ENCODE results near the gene SNX24. TPM values are rescaled to one million over a fixed set of nuclear protein-coding genes. Genes with fewer than 3 reads are reported as not detected.
A peak's percentile ranks its signal among the peaks of the same experiment; 100 is the strongest.

Gene SNX24
- total RNA-seq, 4 donors from 2014 or later: 10.7 to 29.9 (median 16.1) TPM

GRCh38 chr5:123035360-123035917 lies 190.0 kb downstream of the SNX24 start:
- in situ Hi-C loops (cut with MboI; ENCODE audit: low pct_ligation_motif_present in 1 of 4, low pct_unique_long_range_greater_than_20kb in 1 of 4, low sequenced_read_pairs in 3 of 4): no loop called here
- Histone ChIP-seq H3K27ac (peak overlapping the region; percentile 91 to 93 (median 92)), H3K27me3 (no peaks in the 10 kb centered on the region), H3K4me1 (peaks cover 0 to 16% (median 11%) of the 10 kb centered on the region in 4 donors), H3K36me3 (no peaks in the 10 kb centered on the region), H3K4me3 (peak overlapping the region; percentile 38 to 73 (median 68)), H3K9me3 (no peaks in the 10 kb centered on the region)
- DNase-seq: peak; percentile 63
- intact Hi-C loops (cut with DNase I; ENCODE audit: low total_unique reads): loop anchor here (5.0 to 10.0 kb wide), 2 partner anchors 57 to 329 kb away; no protein-coding TSS in a partner anchor
- TF ChIP-seq POLR2A (IDR thresholded peaks at IDR 0.05) (no peak), POLR2AphosphoS5 (IDR thresholded peaks at IDR 0.05) (peak in 1 of 3 donors; percentile 5)
- WGBS, 2 donors (ENCODE audit: low coverage in 1 of 2): 0 to 1% methylated on average over 1 to 27 of the region's 27 CpGs

GRCh38 chr5:123035918-123036390 lies 190.5 kb downstream of the SNX24 start:
- WGBS, 2 donors (ENCODE audit: low coverage in 1 of 2): 1% methylated on average over 36 of the region's 40 CpGs; no CpG with 5 or more reads in 1 of the 2 donors
- peak; percentile 58 for DNase-seq
- H3K9me3 ChIP-seq: no peaks in the 10 kb centered on the region
- H3K4me1 ChIP-seq: peaks cover 0 to 16% (median 11%) of the 10 kb centered on the region in 4 donors
- intact Hi-C loops (cut with DNase I; ENCODE audit: low total_unique reads): loop anchor here (5.0 to 10.0 kb wide), 2 partner anchors 56 to 329 kb away; no protein-coding TSS in a partner anchor
- H3K27ac ChIP-seq: peak overlapping the region; percentile 91 to 93 (median 92)
- no peaks in the 10 kb centered on the region for H3K27me3 ChIP-seq
- no peaks in the 10 kb centered on the region for H3K36me3 ChIP-seq
- no peak for TF ChIP-seq POLR2AphosphoS5 (IDR thresholded peaks at IDR 0.05)
- no peak for TF ChIP-seq POLR2A (IDR thresholded peaks at IDR 0.05)
- no peak for TF ChIP-seq CTCF (IDR thresholded peaks at IDR 0.05)
- no peak for TF ChIP-seq EP300 (IDR thresholded peaks at IDR 0.05; ENCODE audit: low read depth)
- in situ Hi-C loops (cut with MboI; ENCODE audit: low pct_ligation_motif_present in 1 of 4, low pct_unique_long_range_greater_than_20kb in 1 of 4, low sequenced_read_pairs in 3 of 4): no loop called here
- H3K4me3 ChIP-seq: peak overlapping the region; percentile 38 to 73 (median 68)

- intact Hi-C loops (cut with DNase I; ENCODE audit: low total_unique reads): loop anchor here (5.0 to 10.0 kb wide), 2 partner anchors 56 to 328 kb away; no protein-coding TSS in a partner anchor
- 3% methylated on average over 63 of the region's 84 CpGs; no CpG with 5 or more reads in 1 of the 2 donors for WGBS, 2 donors (ENCODE audit: low coverage in 1 of 2)
Observed at GRCh38 chr5:123036391-123037103, 191.1 kb downstream of the SNX24 start, which contains the start of gene PPIC. Gene PPIC, minus strand, starts transcription at chr5:123036725. Its CDS starts 100 bp downstream, at chr5:123036625.

GRCh38 chr5:123037104-123037418 lies 191.6 kb downstream of the SNX24 start:
- intact Hi-C loops (cut with DNase I; ENCODE audit: low total_unique reads): loop anchor here (5.0 to 10.0 kb wide), 2 partner anchors 55 to 328 kb away; no protein-coding TSS in a partner anchor
- DNase-seq: no peak
- Histone ChIP-seq H3K27ac (peak overlapping the region; percentile 91 to 93 (median 92)), H3K9me3 (no peaks in the 10 kb centered on the region), H3K4me3 (peak overlapping the region; percentile 38 to 73 (median 68)), H3K27me3 (no peaks in the 10 kb centered on the region), H3K4me1 (peaks cover 0 to 16% (median 11%) of the 10 kb centered on the region in 4 donors), H3K36me3 (no peaks in the 10 kb centered on the region)
- in situ Hi-C loops (cut with MboI; ENCODE audit: low pct_ligation_motif_present in 1 of 4, low pct_unique_long_range_greater_than_20kb in 1 of 4, low sequenced_read_pairs in 3 of 4): no loop called here
- no peak for TF ChIP-seq CTCF (IDR thresholded peaks at IDR 0.05)
- TF ChIP-seq EP300 (IDR thresholded peaks at IDR 0.05; ENCODE audit: low read depth): no peak
- no peak for TF ChIP-seq POLR2AphosphoS5 (IDR thresholded peaks at IDR 0.05)
- no peak for TF ChIP-seq POLR2A (IDR thresholded peaks at IDR 0.05)
- WGBS, 2 donors (ENCODE audit: low coverage in 1 of 2): 0 to 2% methylated on average over 2 to 11 of the region's 11 CpGs

More at GRCh38 chr5:123036391-123037103, 191.1 kb downstream of the SNX24 start, which contains the start of gene PPIC:
- Histone ChIP-seq H3K9me3 (no peaks in the 10 kb centered on the region), H3K27ac (peak within 1 kb of the TSS; percentile 91 to 93 (median 92)), H3K36me3 (no peaks in the 10 kb centered on the region), H3K27me3 (no peaks in the 10 kb centered on the region), H3K4me3 (peak within 1 kb of the TSS; percentile 38 to 73 (median 68)), H3K4me1 (peaks cover 0 to 16% (median 11%) of the 10 kb centered on the region in 4 donors)
- peak; percentile 91 for DNase-seq
- TF ChIP-seq POLR2A (IDR thresholded peaks at IDR 0.05): peak; percentile 84
- peak; percentile 0 for TF ChIP-seq EP300 (IDR thresholded peaks at IDR 0.05; ENCODE audit: low read depth)
- TF ChIP-seq POLR2AphosphoS5 (IDR thresholded peaks at IDR 0.05): peak; percentile 70 to 88 (median 82)
- TF ChIP-seq CTCF (IDR thresholded peaks at IDR 0.05): no peak
- in situ Hi-C loops (cut with MboI; ENCODE audit: low pct_ligation_motif_present in 1 of 4, low pct_unique_long_range_greater_than_20kb in 1 of 4, low sequenced_read_pairs in 3 of 4): no loop called here
